ENCODE data around the gene SGO2. TPM values are rescaled to one million over a fixed set of nuclear protein-coding genes. Genes with fewer than 3 reads are reported as not detected.

The SGO2 gene
- total and polyA plus RNA-seq, 10 of the 15 experiments (the other 5 are each of a cell fraction or from before 2014, with no cell fraction given) = 15.8 to 55.2 (median 24.3) TPM

GRCh38 chr2:200567932-200568331 is 41.9 kb downstream of the SGO2 start:
- SMC1A ChIA-PET (ENCODE audit: uncharacterized antibody, unreplicated experiment) = interaction anchor here (0.7 kb wide), 1 partner anchor 69 kb away, joined by 3 read pairs; no protein-coding TSS in a partner anchor
- Histone ChIP-seq H3K9me3 (replicated peaks; ENCODE audit: control insufficient read depth, insufficient read depth, low read length) (no peaks in the 10 kb centered on the region), H3K4me1 (ENCODE audit: control insufficient read depth, insufficient read depth, low read length) (no peaks in the 10 kb centered on the region), H2AFZ (ENCODE audit: control insufficient read depth, low read depth, low read length) (no peak overlapping the region), H4K20me1 (ENCODE audit: control insufficient read depth, insufficient read depth) (no peaks in the 10 kb centered on the region), H3K36me3 (ENCODE audit: control insufficient read depth in 2 of 2, insufficient read depth in 2 of 2, low read length in 1 of 2) (no peaks in the 10 kb centered on the region; a peak in 3 of 4 replicates), H3K79me2 (ENCODE audit: control insufficient read depth, insufficient read depth, low read length) (no peaks in the 10 kb centered on the region), H3K27me3 (replicated peaks in 1 of 2; ENCODE audit: control insufficient read depth in 2 of 2, insufficient read depth in 2 of 2, low read length in 1 of 2) (no peaks in the 10 kb centered on the region), H3K27ac (ENCODE audit: control insufficient read depth, insufficient read depth) (no peak overlapping the region), H3K4me2 (ENCODE audit: control insufficient read depth, insufficient read depth) (no peak overlapping the region), H3K4me3 (no peak overlapping the region), H3K9ac (ENCODE audit: control insufficient read depth, insufficient read depth, low read length) (no peak overlapping the region)
- ATAC-seq (no peak), FAIRE-seq (peak; percentile 84), DNase-seq (ENCODE audit: low read depth, low spot score) (no peak)
- WGBS (ENCODE audit: insufficient coverage, insufficient replicate concordance, low lambda C conversion rate, missing lambda C conversion rate) = 95% methylated on average over 3 of the region's 3 CpGs
- in situ Hi-C loops (cut with MboI) (no loop called here), intact Hi-C loops (cut with micrococcal nuclease; ENCODE audit: unreplicated experiment) (no loop called here)
- POLR2A ChIA-PET = no interaction called here
- CTCF ChIA-PET = interaction anchor here (1.0 to 1.3 kb wide), 2 partner anchors 11 to 83 kb away, joined by 6 to 7 read pairs; no protein-coding TSS in a partner anchor
- no TSS peak for BruUV-seq (replicated peaks)
- RAD21 ChIA-PET (ENCODE audit: unreplicated experiment) = no interaction called here
- TF ChIP-seq RB1 (IDR thresholded peaks at IDR 0.05; ENCODE audit: borderline replicate concordance) = no peak

DNA sequence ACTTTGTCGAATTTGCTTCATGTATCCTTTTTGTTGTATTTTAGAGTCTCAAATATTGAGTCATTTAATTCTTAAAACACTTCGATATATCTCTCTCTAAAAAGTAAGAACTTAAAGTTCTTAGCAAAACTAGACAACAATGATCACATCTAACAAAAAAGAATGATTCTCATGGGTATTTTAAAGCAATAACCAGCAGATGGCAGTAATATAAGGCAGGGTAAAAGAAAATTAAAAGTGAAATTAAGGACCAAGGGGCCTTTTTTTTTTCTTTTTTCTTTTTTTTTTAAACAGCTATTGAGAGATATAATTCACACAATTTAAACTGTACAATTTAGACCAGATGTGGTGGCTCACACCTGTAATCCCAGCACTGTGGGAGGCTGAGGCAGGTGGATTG is 50.0 kb downstream of the SGO2 start:
- ChIA-PET RAD21 (ENCODE audit: unreplicated experiment) (interaction anchor here (0.6 to 1.4 kb wide), 2 partner anchors 127 to 656 kb away, joined by 3 to 4 read pairs; no protein-coding TSS in a partner anchor), POLR2A (no interaction called here), SMC1A (ENCODE audit: uncharacterized antibody, unreplicated experiment) (interaction anchor here (1.3 kb wide), 1 partner anchor 128 kb away, joined by 8 read pairs; no protein-coding TSS in a partner anchor), CTCF (interaction anchor here (0.6 to 1.5 kb wide), 7 partner anchors 10 to 492 kb away, joined by 3 to 14 read pairs (median 4); partner anchors contain the start of gene AOX1)
- no peaks in the 10 kb centered on the region for H4K20me1 ChIP-seq (ENCODE audit: control insufficient read depth, insufficient read depth)
- H3K27ac ChIP-seq (ENCODE audit: control insufficient read depth, insufficient read depth) = no peak overlapping the region
- FAIRE-seq (peak; percentile 35), DNase-seq (ENCODE audit: low read depth, low spot score) (no peak), ATAC-seq (no peak)
- in situ Hi-C loops (cut with MboI) (no loop called here), intact Hi-C loops (cut with micrococcal nuclease; ENCODE audit: unreplicated experiment) (loop anchor here (5.0 kb wide), 2 partner anchors 126 to 599 kb away; no protein-coding TSS in a partner anchor)
- BruUV-seq (replicated peaks) = no TSS peak
- no peaks in the 10 kb centered on the region for H3K4me1 ChIP-seq (ENCODE audit: control insufficient read depth, insufficient read depth, low read length)
- no peak overlapping the region for H2AFZ ChIP-seq (ENCODE audit: control insufficient read depth, low read depth, low read length)
- peaks cover 2 to 6% of the 10 kb centered on the region in 2 experiments; a peak in 3 of 4 replicates for H3K36me3 ChIP-seq (ENCODE audit: control insufficient read depth in 2 of 2, insufficient read depth in 2 of 2, low read length in 1 of 2)
- TF ChIP-seq NR2C2 (IDR thresholded peaks at IDR 0.05; ENCODE audit: borderline replicate concordance, control insufficient read depth, insufficient read length, low read depth) (no peak), SUZ12 (IDR thresholded peaks at IDR 0.05; ENCODE audit: unreplicated experiment) (no peak), PKNOX1 (IDR thresholded peaks at IDR 0.05) (no peak), CTCF (IDR thresholded peaks at IDR 0.05 in 2 of 3, conservative IDR thresholded peaks at IDR 0.05 in 1 of 3; ENCODE audit: control insufficient read depth in 2 of 3, extremely low read depth in 1 of 3, insufficient read depth in 1 of 3, low read depth in 3 of 3, low read length in 3 of 3) (peak in 1 of 3 experiments; percentile 31; a peak in 3 of 6 replicates), SMAD5 (IDR thresholded peaks at IDR 0.05; ENCODE audit: low read depth) (no peak), TBL1XR1 (IDR thresholded peaks at IDR 0.05; ENCODE audit: low read depth, low read length) (no peak), SMARCA5 (IDR thresholded peaks at IDR 0.05) (no peak), ZBED1 (IDR thresholded peaks at IDR 0.05; ENCODE audit: borderline replicate concordance) (no peak), TAF1 (IDR thresholded peaks at IDR 0.05; ENCODE audit: borderline replicate concordance, low read depth, low read length) (no peak), RELA (IDR thresholded peaks at IDR 0.05; ENCODE audit: borderline replicate concordance, partially characterized antibody) (no peak), ZNF384 (IDR thresholded peaks at IDR 0.05; ENCODE audit: borderline replicate concordance, low read depth, low read length) (peak; percentile 69), DPF2 (IDR thresholded peaks at IDR 0.05) (no peak), CREB1 (IDR thresholded peaks at IDR 0.05; ENCODE audit: low read depth) (no peak), RAD21 (IDR thresholded peaks at IDR 0.05; ENCODE audit: insufficient read depth, low read depth, low read length) (peak; percentile 36; the same call in 1 of the 2 replicates)
- H3K4me3 ChIP-seq = no peak overlapping the region
- 94% methylated on average over 2 of the region's 2 CpGs for WGBS (ENCODE audit: insufficient coverage, insufficient replicate concordance, low lambda C conversion rate, missing lambda C conversion rate)
- H3K79me2 ChIP-seq (ENCODE audit: control insufficient read depth, insufficient read depth, low read length) = no peaks in the 10 kb centered on the region
- no peak overlapping the region for H3K9ac ChIP-seq (ENCODE audit: control insufficient read depth, insufficient read depth, low read length)
- H3K4me2 ChIP-seq (ENCODE audit: control insufficient read depth, insufficient read depth) = no peak overlapping the region
- H3K9me3 ChIP-seq (replicated peaks; ENCODE audit: control insufficient read depth, insufficient read depth, low read length) = no peaks in the 10 kb centered on the region
- H3K27me3 ChIP-seq (replicated peaks in 1 of 2; ENCODE audit: control insufficient read depth in 2 of 2, insufficient read depth in 2 of 2, low read length in 1 of 2) = no peaks in the 10 kb centered on the region

Data from GM12878 (cell line).